GM10266 (cell line): ENCODE measurements around the gene ZNF580.

Source experiments
- DNase-seq: peaks from one replicate; pipeline ENCODE4 v3.0.0; 2012; ENCODE audit errors: extremely low spot score
- TF ChIP-seq, protein P1 (sequence below): IDR thresholded peaks from 2 replicates; pipeline ENCODE4 v1.5.1; 2012; ENCODE audit warnings: mild to moderate bottlenecking, low read depth; ENCODE audit not compliant: control insufficient read depth, insufficient read depth; ENCODE audit errors: missing control alignments

ZNF580 gene

DNA sequence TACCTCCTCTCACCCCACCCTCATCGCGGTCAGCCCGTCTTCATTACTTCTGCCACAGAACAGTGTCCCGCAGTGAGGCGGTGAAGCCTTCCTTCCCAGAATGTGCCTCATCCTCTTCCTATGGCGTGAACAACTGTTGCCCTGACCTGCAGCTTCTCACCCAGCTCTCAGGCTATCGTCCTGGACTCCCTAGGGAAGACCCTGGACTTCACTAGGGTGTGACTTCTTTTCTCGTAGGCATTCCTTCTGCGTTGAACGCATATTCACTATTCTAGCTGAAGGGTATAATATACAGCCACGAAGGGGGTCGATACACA, 34.4 kb upstream of the ZNF580 start:
- TF ChIP-seq, protein P1, sequence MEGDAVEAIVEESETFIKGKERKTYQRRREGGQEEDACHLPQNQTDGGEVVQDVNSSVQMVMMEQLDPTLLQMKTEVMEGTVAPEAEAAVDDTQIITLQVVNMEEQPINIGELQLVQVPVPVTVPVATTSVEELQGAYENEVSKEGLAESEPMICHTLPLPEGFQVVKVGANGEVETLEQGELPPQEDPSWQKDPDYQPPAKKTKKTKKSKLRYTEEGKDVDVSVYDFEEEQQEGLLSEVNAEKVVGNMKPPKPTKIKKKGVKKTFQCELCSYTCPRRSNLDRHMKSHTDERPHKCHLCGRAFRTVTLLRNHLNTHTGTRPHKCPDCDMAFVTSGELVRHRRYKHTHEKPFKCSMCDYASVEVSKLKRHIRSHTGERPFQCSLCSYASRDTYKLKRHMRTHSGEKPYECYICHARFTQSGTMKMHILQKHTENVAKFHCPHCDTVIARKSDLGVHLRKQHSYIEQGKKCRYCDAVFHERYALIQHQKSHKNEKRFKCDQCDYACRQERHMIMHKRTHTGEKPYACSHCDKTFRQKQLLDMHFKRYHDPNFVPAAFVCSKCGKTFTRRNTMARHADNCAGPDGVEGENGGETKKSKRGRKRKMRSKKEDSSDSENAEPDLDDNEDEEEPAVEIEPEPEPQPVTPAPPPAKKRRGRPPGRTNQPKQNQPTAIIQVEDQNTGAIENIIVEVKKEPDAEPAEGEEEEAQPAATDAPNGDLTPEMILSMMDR = no peak
- no peak for DNase-seq

GRCh38 chr19:55606817-55607216, 34.0 kb upstream of the ZNF580 start:
- TF ChIP-seq, protein P1 = no peak
- no peak for DNase-seq

GRCh38 chr19:55609326-55609725, 31.5 kb upstream of the ZNF580 start:
- TF ChIP-seq, protein P1 = no peak
- DNase-seq = no peak

DNA sequence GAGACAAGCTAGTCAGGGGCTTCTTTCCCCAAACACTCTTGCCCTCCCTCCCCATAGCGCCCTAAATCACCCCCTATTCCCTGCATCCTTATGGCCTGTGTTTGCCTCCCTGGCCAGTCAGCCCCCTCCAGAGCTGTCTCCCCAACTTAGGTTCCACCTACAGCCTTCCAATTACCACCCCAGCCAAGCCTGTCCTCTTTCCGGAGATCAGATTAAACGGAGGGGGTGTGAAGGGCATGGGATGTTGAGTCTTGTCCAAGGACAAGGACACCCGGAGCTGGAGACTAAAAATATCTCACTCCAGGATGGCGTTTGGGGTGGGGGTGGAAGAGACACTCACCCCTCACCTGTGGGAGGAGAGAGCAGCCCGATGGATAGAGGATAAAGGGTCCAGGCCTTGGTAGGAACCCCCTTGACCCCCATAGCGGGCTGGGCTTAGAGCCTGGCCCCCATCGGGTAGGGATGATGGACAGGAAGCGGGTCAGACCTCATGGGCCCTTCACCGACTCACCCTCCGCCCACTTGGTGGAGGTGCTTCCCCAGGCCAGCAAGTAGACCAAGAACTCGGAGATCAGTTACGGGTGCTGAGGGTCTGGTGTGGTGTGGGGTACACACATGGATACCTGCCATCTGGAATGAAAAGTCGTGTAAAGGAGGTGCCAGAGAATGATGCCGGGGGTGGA, 29.4 kb upstream of the ZNF580 start:
- no peak for DNase-seq
- TF ChIP-seq, protein P1 = no peak

DNA sequence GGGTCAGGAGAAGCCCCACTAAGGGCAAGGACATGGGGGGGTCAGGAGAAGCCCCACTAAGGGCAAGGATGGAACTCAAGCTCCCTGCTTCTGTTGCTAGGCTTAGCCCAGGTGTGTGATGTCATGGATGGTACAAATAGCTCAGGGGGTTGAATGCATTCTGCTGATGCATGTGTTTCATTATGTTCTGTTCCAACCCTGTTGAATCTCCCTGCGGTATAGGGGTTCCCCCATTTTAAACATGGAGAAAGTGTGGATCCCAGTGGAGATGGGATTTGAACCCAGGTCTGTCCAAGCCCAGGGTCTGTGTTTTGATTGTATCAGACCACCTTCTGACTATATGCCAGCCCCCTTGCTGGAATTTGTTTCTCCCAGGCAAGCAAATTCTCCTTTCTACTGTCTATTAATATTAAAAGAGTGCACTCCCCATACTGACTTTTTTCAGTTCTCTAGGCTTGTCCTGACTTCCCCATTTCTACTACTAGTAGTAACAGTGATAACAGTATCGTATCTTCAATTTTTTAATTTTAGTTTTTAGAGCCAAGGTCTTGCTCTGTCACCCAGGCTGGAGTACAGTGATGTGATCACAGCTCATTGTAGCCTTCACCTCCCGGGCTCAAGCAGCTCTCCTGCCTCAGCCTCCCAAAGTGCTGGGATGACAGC, 28.7 kb upstream of the ZNF580 start:
- TF ChIP-seq, protein P1 = no peak
- DNase-seq = no peak

- no peak for DNase-seq
- TF ChIP-seq, protein P1 = no peak
Observed at GRCh38 chr19:55613396-55613795, 27.4 kb upstream of the ZNF580 start.

DNA sequence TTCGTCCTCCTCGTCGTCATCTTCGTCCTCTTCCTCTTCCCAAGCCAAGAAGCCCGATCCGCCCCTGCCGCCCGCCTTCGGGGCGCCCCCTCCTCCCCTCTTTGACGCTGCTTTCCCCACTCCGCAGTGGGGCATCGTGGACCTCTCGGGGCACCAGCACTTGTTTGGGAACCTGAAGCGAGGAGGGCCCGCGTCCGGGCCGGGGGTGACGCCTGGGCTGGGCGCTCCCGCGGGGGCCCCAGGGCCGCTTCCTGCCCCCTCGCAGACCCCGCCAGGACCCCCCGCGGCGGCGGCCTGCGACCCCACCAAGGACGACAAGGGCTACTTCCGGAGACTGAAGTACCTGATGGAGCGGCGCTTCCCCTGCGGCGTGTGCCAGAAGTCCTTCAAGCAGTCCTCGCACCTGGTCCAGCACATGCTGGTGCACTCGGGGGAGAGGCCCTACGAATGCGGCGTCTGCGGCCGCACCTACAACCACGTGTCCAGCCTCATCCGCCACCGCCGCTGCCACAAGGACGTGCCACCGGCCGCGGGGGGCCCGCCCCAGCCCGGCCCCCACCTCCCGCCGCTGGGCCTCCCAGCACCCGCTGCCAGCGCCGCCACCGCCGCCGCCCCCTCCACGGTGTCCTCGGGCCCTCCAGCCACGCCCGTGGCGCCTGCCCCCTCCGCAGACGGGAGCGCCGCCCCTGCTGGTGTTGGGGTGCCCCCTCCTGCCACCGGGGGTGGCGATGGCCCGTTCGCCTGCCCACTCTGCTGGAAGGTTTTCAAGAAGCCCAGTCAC, 26.7 kb upstream of the ZNF580 start:
- no peak for DNase-seq
- TF ChIP-seq, protein P1 = no peak
